ENCODE data around the gene CLEC16A. TPM values are rescaled to one million over a fixed set of nuclear protein-coding genes. Genes with fewer than 3 reads are reported as not detected.

The CLEC16A gene
- total RNA-seq, 1 donor from 2014 or later = 15.8 TPM

GRCh38 chr16:10902999-10903398 is 41.4 kb upstream of the CLEC16A start:
- H3K27me3 ChIP-seq (ENCODE audit: control insufficient read depth, insufficient read depth, low read length) = no peaks in the 10 kb centered on the region
- DNase-seq (ENCODE audit: low read depth) (no peak), FAIRE-seq (no peak)
- no peak for TF ChIP-seq CTCF (IDR thresholded peaks at IDR 0.05; ENCODE audit: insufficient read depth, low read length, severe bottlenecking)
- no peaks in the 10 kb centered on the region for H3K36me3 ChIP-seq (ENCODE audit: control insufficient read depth, insufficient read depth, low read length)
- H3K4me3 ChIP-seq (ENCODE audit: low read depth, low read length) = no peak overlapping the region

- DNase-seq (ENCODE audit: low read depth) (no peak), FAIRE-seq (no peak)
- no peaks in the 10 kb centered on the region for H3K36me3 ChIP-seq (ENCODE audit: control insufficient read depth, insufficient read depth, low read length)
- no peak for TF ChIP-seq CTCF (IDR thresholded peaks at IDR 0.05; ENCODE audit: insufficient read depth, low read length, severe bottlenecking)
- H3K27me3 ChIP-seq (ENCODE audit: control insufficient read depth, insufficient read depth, low read length) = no peaks in the 10 kb centered on the region
- H3K4me3 ChIP-seq (ENCODE audit: low read depth, low read length) = no peak overlapping the region
Measured at GRCh38 chr16:10906482-10906881, 37.9 kb upstream of the CLEC16A start.

- Histone ChIP-seq H3K27me3 (ENCODE audit: control insufficient read depth, insufficient read depth, low read length) (no peaks in the 10 kb centered on the region), H3K4me3 (ENCODE audit: low read depth, low read length) (no peak overlapping the region), H3K36me3 (ENCODE audit: control insufficient read depth, insufficient read depth, low read length) (no peaks in the 10 kb centered on the region)
- TF ChIP-seq CTCF (IDR thresholded peaks at IDR 0.05; ENCODE audit: insufficient read depth, low read length, severe bottlenecking) = no peak
- no peak for DNase-seq (ENCODE audit: low read depth)
- no peak for FAIRE-seq
Measured at GRCh38 chr16:10906914-10907756, 37.2 kb upstream of the CLEC16A start.

- TF ChIP-seq CTCF (IDR thresholded peaks at IDR 0.05; ENCODE audit: insufficient read depth, low read length, severe bottlenecking) = no peak
- DNase-seq (ENCODE audit: low read depth) (no peak), FAIRE-seq (no peak)
- Histone ChIP-seq H3K4me3 (ENCODE audit: low read depth, low read length) (no peak overlapping the region), H3K27me3 (ENCODE audit: control insufficient read depth, insufficient read depth, low read length) (no peaks in the 10 kb centered on the region), H3K36me3 (ENCODE audit: control insufficient read depth, insufficient read depth, low read length) (no peaks in the 10 kb centered on the region)
Measured at GRCh38 chr16:10907757-10908045, 36.7 kb upstream of the CLEC16A start.

GRCh38 chr16:10911267-10911666 is 33.1 kb upstream of the CLEC16A start:
- Histone ChIP-seq H3K4me3 (ENCODE audit: low read depth, low read length) (no peak overlapping the region), H3K36me3 (ENCODE audit: control insufficient read depth, insufficient read depth, low read length) (no peaks in the 10 kb centered on the region), H3K27me3 (ENCODE audit: control insufficient read depth, insufficient read depth, low read length) (no peaks in the 10 kb centered on the region)
- FAIRE-seq (no peak), DNase-seq (ENCODE audit: low read depth) (no peak)
- no peak for TF ChIP-seq CTCF (IDR thresholded peaks at IDR 0.05; ENCODE audit: insufficient read depth, low read length, severe bottlenecking)

- no peak for FAIRE-seq
- H3K4me3 ChIP-seq (ENCODE audit: low read depth, low read length) = no peak overlapping the region
- no peaks in the 10 kb centered on the region for H3K36me3 ChIP-seq (ENCODE audit: control insufficient read depth, insufficient read depth, low read length)
- no peak for TF ChIP-seq CTCF (IDR thresholded peaks at IDR 0.05; ENCODE audit: insufficient read depth, low read length, severe bottlenecking)
- H3K27me3 ChIP-seq (ENCODE audit: control insufficient read depth, insufficient read depth, low read length) = no peaks in the 10 kb centered on the region
- no peak for DNase-seq (ENCODE audit: low read depth)
Measured at GRCh38 chr16:10916534-10916933, 27.8 kb upstream of the CLEC16A start.

All from bronchial epithelial cell (primary cell).